ENCODE results near the gene XKRX. TPM values are rescaled to one million over a fixed set of nuclear protein-coding genes. Genes with fewer than 3 reads are reported as not detected.

The XKRX gene
- total and polyA plus RNA-seq, 2 of the 8 experiments (the other 6 are each of a cell fraction or from before 2014, with no cell fraction given), result 0.70 to 1.3 TPM

DNA sequence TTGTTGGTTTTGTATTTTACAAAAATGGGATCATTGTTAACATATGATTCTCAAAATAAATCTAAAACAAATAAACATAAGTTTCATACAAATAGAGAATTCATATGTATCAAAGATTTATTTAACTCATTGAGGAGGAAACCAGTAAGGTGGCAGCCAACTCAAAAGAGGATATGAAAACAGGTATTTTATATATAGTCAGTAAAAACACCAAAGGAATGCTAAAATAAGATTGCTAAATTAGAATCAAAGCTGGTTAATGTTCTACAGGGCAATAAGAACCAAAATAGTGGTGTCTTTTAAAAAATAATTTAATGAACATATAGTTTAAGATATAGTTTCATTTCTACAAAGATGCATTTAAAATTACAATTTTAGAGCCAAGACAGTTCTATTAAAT, 23.1 kb downstream of the XKRX start (continued):
- TF ChIP-seq RNF2 (IDR thresholded peaks at IDR 0.05; ENCODE audit: borderline replicate concordance, low read depth, low read length, missing control alignments, poor library complexity, severe bottlenecking) (no peak), POLR2A (IDR thresholded peaks at IDR 0.05; ENCODE audit: control extremely low read depth in 1 of 2, low read depth in 2 of 2, low read length in 2 of 2) (no peak)
